H1 (cell line): ENCODE data around the gene MFSD2B. TPM values are rescaled to one million over a fixed set of nuclear protein-coding genes. Genes with fewer than 3 reads are reported as not detected.

Experiments used
- CTCF ChIA-PET: fragments of 300-600 bp; sonication (Branson Sonifier 250); formaldehyde crosslinking; loops from one replicate; lab custom pipeline; 2021; ENCODE audit not compliant: partially characterized antibody; lab: Charles Lee
- POLR2A ChIA-PET: fragments of 300-600 bp; sonication (Branson Sonifier 250); formaldehyde crosslinking; loops from one replicate; lab custom pipeline; 2021; ENCODE audit warnings: inconsistent platforms; ENCODE audit not compliant: partially characterized antibody; lab: Charles Lee
- DNase-seq, 2 experiments: peaks; one replicate each; pipeline versions ENCODE4 v3.0.0 to v3.0.0-alpha.2; 2010 to 2022; ENCODE audit warnings: low spot score in 2 of 2, low read depth in 1 of 2, mixed read lengths in 1 of 2
- FAIRE-seq: peaks from 2 replicates; lab custom pipeline; 2011; peaks lifted over from hg19 to GRCh38; lab: Jason Lieb, UNC
- H2AFZ ChIP-seq: 2 replicates; pipeline ENCODE4 v1.8.1; 2012; ENCODE audit warnings: low read length, inconsistent platforms
- H2AK5ac ChIP-seq: 2 replicates; pipeline ENCODE4 v1.6.1; 2013; ENCODE audit warnings: low read depth, low read length
- H2BK120ac ChIP-seq: replicated peaks from 2 replicates; pipeline ENCODE3; 2013; ENCODE audit warnings: low read depth, low read length, inconsistent platforms
- H2BK12ac ChIP-seq: 2 replicates; pipeline ENCODE4 v1.6.1; 2013; ENCODE audit warnings: low read depth, low read length
- H2BK15ac ChIP-seq: 2 replicates; pipeline ENCODE4 v1.6.1; 2013; ENCODE audit warnings: low read length
- H2BK20ac ChIP-seq: 2 replicates; pipeline ENCODE4 v1.6.1; 2013; ENCODE audit warnings: low read length
- H2BK5ac ChIP-seq: 2 replicates; pipeline ENCODE4 v1.6.1; 2013; ENCODE audit warnings: low read depth, low read length
- H3K14ac ChIP-seq: 2 replicates; pipeline ENCODE4 v1.6.1; 2013; ENCODE audit warnings: inconsistent platforms; ENCODE audit not compliant: insufficient read length
- H3K18ac ChIP-seq: 2 replicates; pipeline ENCODE4 v1.6.1; 2013; ENCODE audit warnings: low read length; ENCODE audit errors: extremely low read depth
- H3K23ac ChIP-seq: 2 replicates; pipeline ENCODE4 v1.6.1; 2013; ENCODE audit warnings: inconsistent platforms; ENCODE audit not compliant: insufficient read length
- H3K23me2 ChIP-seq: 2 replicates; pipeline ENCODE4 v1.6.1; 2013; ENCODE audit warnings: low read depth, low read length
- H3K27ac ChIP-seq: 2 replicates; pipeline ENCODE4 v1.6.1; 2011; ENCODE audit warnings: low read depth, low read length, inconsistent platforms
- H3K27me3 ChIP-seq, 4 experiments: replicated peaks in 1 of 4; 1 replicate in 1 of 4; 2 replicates in 3 of 4; pipeline versions ENCODE4 v1.6.1 to v1.8.1; 2011 to 2013; ENCODE audit warnings: low read length in 3 of 4, mild to moderate bottlenecking in 3 of 4, inconsistent platforms in 2 of 4, mixed read lengths in 2 of 4, moderate library complexity in 1 of 4; ENCODE audit not compliant: control insufficient read depth in 3 of 4, insufficient read depth in 3 of 4; ENCODE audit errors: extremely low read depth in 1 of 4
- H3K36me3 ChIP-seq, 4 experiments: 2 replicates each; pipeline versions ENCODE4 v1.6.1 to v1.8.1; 2011 to 2013; ENCODE audit warnings: mild to moderate bottlenecking in 4 of 4, low read length in 3 of 4, moderate library complexity in 2 of 4, control low read depth in 1 of 4, inconsistent platforms in 1 of 4; ENCODE audit not compliant: insufficient read depth in 4 of 4, control insufficient read depth in 2 of 4
- H3K4ac ChIP-seq: replicated peaks from 2 replicates; pipeline ENCODE3; 2013; ENCODE audit warnings: low read length, low read depth, mixed read lengths, inconsistent platforms; ENCODE audit not compliant: insufficient read length
- H3K4me1 ChIP-seq, 4 experiments: replicated peaks in 1 of 4; 1 replicate in 1 of 4; 2 replicates in 3 of 4; pipeline versions ENCODE4 v1.6.1 to v1.8.1; 2011 to 2013; ENCODE audit warnings: low read length in 3 of 4, inconsistent platforms in 2 of 4, mixed read lengths in 1 of 4; ENCODE audit not compliant: insufficient read depth in 4 of 4, control insufficient read depth in 3 of 4
- H3K4me2 ChIP-seq, 2 experiments: 2 replicates each; pipeline versions ENCODE4 v1.6.1 to v1.8.1; 2011 to 2013; ENCODE audit warnings: low read depth in 2 of 2, low read length in 2 of 2, control low read depth in 1 of 2, inconsistent platforms in 1 of 2, mild to moderate bottlenecking in 1 of 2; ENCODE audit not compliant: insufficient read depth in 1 of 2
- H3K4me3 ChIP-seq, 4 experiments: fragments of 200-600, 300-600 bp in 1 of 4; sonication (generic), shearing (Covaris generic), sonication (Bioruptor Twin) in 1 of 4; 2 replicates each; pipeline versions ENCODE4 v1.5.1 to v1.8.1; 2011 to 2016; ENCODE audit warnings: low read length in 4 of 4, low read depth in 3 of 4, control low read depth in 2 of 4, inconsistent platforms in 2 of 4, mild to moderate bottlenecking in 2 of 4, mixed read lengths in 1 of 4, moderate library complexity in 1 of 4; ENCODE audit not compliant: insufficient read depth in 2 of 4; ENCODE audit errors: extremely low read depth in 1 of 4
- H3K56ac ChIP-seq: replicated peaks from 2 replicates; pipeline ENCODE3; 2013; ENCODE audit warnings: low read depth, mild to moderate bottlenecking, mixed read lengths, low read length, inconsistent platforms; ENCODE audit not compliant: insufficient read length
- H3K79me1 ChIP-seq: 2 replicates; pipeline ENCODE4 v1.6.1; 2013; ENCODE audit warnings: low read depth, low read length, control low read depth
- H3K79me2 ChIP-seq, 2 experiments: 2 replicates each; pipeline versions ENCODE4 v1.6.1 to v1.8.1; 2012 to 2013; ENCODE audit warnings: low read length in 2 of 2, mild to moderate bottlenecking in 2 of 2, inconsistent platforms in 1 of 2; ENCODE audit not compliant: insufficient read depth in 2 of 2, control insufficient read depth in 1 of 2
- H3K9ac ChIP-seq, 4 experiments: replicated peaks in 1 of 4; 1 replicate in 1 of 4; 2 replicates in 3 of 4; pipeline versions ENCODE4 v1.6.1 to v1.8.1; 2011 to 2013; ENCODE audit warnings: low read depth in 3 of 4, low read length in 3 of 4, control low read depth in 2 of 4, mild to moderate bottlenecking in 2 of 4, moderate library complexity in 2 of 4, inconsistent platforms in 1 of 4; ENCODE audit errors: extremely low read depth in 1 of 4
- H3K9me3 ChIP-seq, 2 experiments: 2 replicates each; pipeline versions ENCODE4 v1.6.1 to v1.8.1; 2012 to 2013; ENCODE audit warnings: mild to moderate bottlenecking in 2 of 2, moderate library complexity in 2 of 2, control low read depth in 1 of 2, inconsistent platforms in 1 of 2, low read depth in 1 of 2, low read length in 1 of 2, mixed read lengths in 1 of 2; ENCODE audit not compliant: insufficient read depth in 2 of 2
- H4K20me1 ChIP-seq, 2 experiments: replicated peaks in 1 of 2; 2 replicates each; pipeline versions ENCODE3 to v1.8.1; 2011 to 2013; ENCODE audit warnings: inconsistent platforms in 2 of 2, low read length in 2 of 2, mild to moderate bottlenecking in 1 of 2; ENCODE audit not compliant: insufficient read depth in 2 of 2, control insufficient read depth in 1 of 2
- H4K5ac ChIP-seq: 2 replicates; pipeline ENCODE4 v1.6.1; 2013; ENCODE audit warnings: low read length, low read depth, mixed read lengths, inconsistent platforms; ENCODE audit not compliant: insufficient read length
- H4K8ac ChIP-seq: 2 replicates; pipeline ENCODE4 v1.8.0; 2013; ENCODE audit warnings: mild to moderate bottlenecking, moderate library complexity, low read length, inconsistent platforms; ENCODE audit not compliant: insufficient read depth; ENCODE audit errors: extremely low read depth
- H4K91ac ChIP-seq: replicated peaks from 2 replicates; pipeline ENCODE3; 2013; ENCODE audit warnings: low read length, mixed read lengths, inconsistent platforms; ENCODE audit not compliant: insufficient read length
- CHD2 ChIP-seq: IDR thresholded peaks from 2 replicates; pipeline ENCODE4 v1.6.1; 2012; ENCODE audit warnings: low read length, improper control_type of control experiment
- MAFK ChIP-seq: IDR thresholded peaks from 2 replicates; pipeline ENCODE4 v1.6.1; 2012; ENCODE audit warnings: low read depth, mild to moderate bottlenecking, improper control_type of control experiment, low read length
- POLR2A ChIP-seq, 2 experiments: IDR thresholded peaks; 1 replicate in 1 of 2; 2 replicates in 1 of 2; pipeline ENCODE4 v1.6.1; 2011; ENCODE audit warnings: low read depth in 2 of 2, low read length in 2 of 2, mild to moderate bottlenecking in 2 of 2; ENCODE audit errors: control extremely low read depth in 1 of 2
- RAD21 ChIP-seq, 2 experiments: IDR thresholded peaks in 1 of 2; conservative IDR thresholded peaks in 1 of 2; 2 replicates each; pipeline ENCODE4 v1.6.1; 2011; ENCODE audit warnings: low read depth in 2 of 2, low read length in 2 of 2, improper control_type of control experiment in 1 of 2, inconsistent platforms in 1 of 2, mild to moderate bottlenecking in 1 of 2, moderate library complexity in 1 of 2
- RFX5 ChIP-seq: IDR thresholded peaks from 2 replicates; pipeline ENCODE4 v1.6.1; 2011; ENCODE audit warnings: low read depth, low read length, improper control_type of control experiment, borderline replicate concordance
- SUZ12 ChIP-seq: fragments of 200-600 bp; sonication (generic); IDR thresholded peaks from 2 replicates; pipeline ENCODE4 v1.6.1; 2012; ENCODE audit warnings: mild to moderate bottlenecking, inconsistent platforms, low read length, moderate library complexity, mixed read lengths
- WGBS, 2 experiments: shearing (Covaris generic) in 1 of 2; methylation state at CpG; one replicate each; pipeline versions ENCODE4 v1.1.6 to v1.1.7; 2013 to 2015; ENCODE audit warnings: low lambda C conversion rate in 2 of 2, mixed read lengths in 2 of 2, inconsistent platforms in 1 of 2, low coverage in 1 of 2, missing lambda C conversion rate in 1 of 2; ENCODE audit not compliant: insufficient replicate concordance in 2 of 2, insufficient coverage in 1 of 2, insufficient read length in 1 of 2; ENCODE audit errors: extremely low coverage in 1 of 2, missing lambda C conversion rate in 1 of 2; 5-methylcytosine and 5-hydroxymethylcytosine counted together
- polyA plus RNA-seq, 7 experiments: library from polyadenylated mRNA; depleted of rRNA in 3 of 7; stranded (reverse) in 5 of 7; unstranded in 2 of 7; fragments of >200 nt in 5 of 7; fragments of 200-250 nt in 2 of 7; gene quantifications; 1 replicate in 5 of 7; 2 replicates in 1 of 7; 4 replicates in 1 of 7; pipeline versions ENCODE4 v1.2.1 to v1.2.3, GENCODE V29; 2011 to 2013; ENCODE audit warnings: missing spikeins in 2 of 7, mixed read lengths in 2 of 7
- total RNA-seq: library from RNA; stranded (reverse); fragmentation: NEBNext Ultra II Directional; extraction: Animal tissue kit (Norgen Biotek cat#: 25700); gene quantifications from 2 replicates; pipeline ENCODE4 v1.2.1, GENCODE V29; 2021
- TF ChIP-seq, protein P1 (sequence below): IDR thresholded peaks from 2 replicates; pipeline ENCODE4 v1.6.1; 2012; ENCODE audit warnings: inconsistent platforms

Gene MFSD2B
- total and polyA plus RNA-seq, 2 of the 8 experiments (the other 6 are each of a cell fraction or from before 2014, with no cell fraction given): 0.33 to 0.48 TPM

DNA sequence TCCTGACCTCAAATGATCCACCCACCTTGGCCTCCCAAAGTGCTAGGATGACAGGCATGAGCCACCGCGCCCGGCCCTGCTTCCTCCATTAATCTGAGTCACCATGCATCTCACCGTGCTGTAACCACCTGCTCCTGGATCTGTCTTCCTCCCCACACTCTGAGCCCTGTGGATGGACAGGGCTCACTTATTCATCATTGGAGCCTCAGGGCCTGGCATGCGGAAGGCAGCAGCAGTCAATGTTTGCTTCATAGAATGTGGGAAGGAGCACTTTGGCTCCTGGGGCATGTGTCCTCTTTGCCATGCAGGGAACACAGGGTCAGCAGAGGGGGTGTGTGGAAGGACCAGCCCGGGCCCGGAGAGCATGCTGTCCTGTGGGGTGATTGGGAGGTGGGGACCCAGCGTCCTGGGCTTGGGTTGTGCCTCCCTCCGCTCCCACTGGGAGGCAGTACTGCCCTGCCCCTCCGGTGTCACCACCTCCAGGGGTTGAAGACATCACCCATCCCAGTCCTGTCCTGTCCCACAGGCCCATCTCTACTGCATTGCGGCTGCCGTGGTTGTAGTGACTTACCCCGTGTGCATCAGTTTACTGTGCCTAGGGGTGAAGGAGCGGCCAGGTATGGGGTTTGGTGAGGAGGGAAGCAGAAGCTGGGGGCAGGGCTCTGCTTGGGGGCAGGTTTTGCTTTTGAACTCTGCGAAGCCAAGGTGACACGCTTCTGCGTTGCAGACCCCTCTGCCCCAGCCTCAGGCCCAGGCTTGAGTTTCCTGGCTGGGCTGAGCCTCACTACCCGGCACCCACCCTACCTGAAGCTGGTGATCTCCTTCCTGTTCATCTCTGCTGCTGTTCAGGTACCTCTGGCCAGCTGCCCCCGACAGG lies 11.5 kb downstream of the MFSD2B start:
- H2BK15ac ChIP-seq: peak overlapping the region; percentile 46; the same call in 1 of the 2 replicates
- WGBS, 2 experiments: 78% methylated on average over 19 of the region's 19 CpGs; no CpG with 5 or more reads in 1 of the 2 experiments
- peak overlapping the region; percentile 48; the same call in 1 of the 2 replicates for H3K18ac ChIP-seq
- H4K20me1 ChIP-seq: no peaks in the 10 kb centered on the region
- H2AK5ac ChIP-seq: no peak overlapping the region
- H3K14ac ChIP-seq: no peak overlapping the region
- H3K4me3 ChIP-seq: no peak overlapping the region
- 0 out of 2 replicates have a peak overlapping the region, but pooled peaks have one; percentile 22 for H4K8ac ChIP-seq
- H3K79me1 ChIP-seq: peaks cover 6% of the 10 kb centered on the region; the same call in 1 of the 2 replicates
- DNase-seq (peak; percentile 43 to 83), FAIRE-seq (no peak)
- H3K4me1 ChIP-seq: peaks cover 11 to 38% (median 18%) of the 10 kb centered on the region in 4 experiments
- no peak overlapping the region for H3K9ac ChIP-seq
- ChIA-PET POLR2A (interaction anchor here (1.1 to 2.1 kb wide), 5 partner anchors 12 to 95 kb away, joined by 3 to 8 read pairs (median 4); partner anchors contain the start of gene ATAD2B), CTCF (interaction anchor here (0.5 to 3.4 kb wide), 19 partner anchors 9 to 197 kb away, joined by 3 to 31 read pairs (median 4); partner anchors contain the start of genes MFSD2B and TP53I3)
- H4K5ac ChIP-seq: no peak overlapping the region
- no peak overlapping the region for H2AFZ ChIP-seq
- 0 out of 2 replicates have a peak overlapping the region, but pooled peaks have one; percentile 37 for H2BK20ac ChIP-seq
- H3K36me3 ChIP-seq: peaks cover 0 to 14% (median 3%) of the 10 kb centered on the region in 4 experiments; a peak in 3 of 8 replicates
- H3K56ac ChIP-seq: no peak overlapping the region
- peak overlapping the region; percentile 67 for H2BK5ac ChIP-seq
- no peaks in the 10 kb centered on the region for H3K9me3 ChIP-seq
- H3K27me3 ChIP-seq: no peaks in the 10 kb centered on the region
- peaks cover 0 to 5% of the 10 kb centered on the region in 2 experiments; a peak in 1 of 4 replicates for H3K79me2 ChIP-seq
- H3K23ac ChIP-seq: no peak overlapping the region
- no peak overlapping the region for H3K4ac ChIP-seq
- H3K23me2 ChIP-seq: no peaks in the 10 kb centered on the region
- no peak overlapping the region for H3K27ac ChIP-seq
- H2BK12ac ChIP-seq: peak overlapping the region; percentile 44; the same call in 1 of the 2 replicates
- no peak overlapping the region for H4K91ac ChIP-seq
- H3K4me2 ChIP-seq: no peak overlapping the region
- H2BK120ac ChIP-seq: no peak overlapping the region
- TF ChIP-seq SUZ12 (no peak), RFX5 (no peak), RAD21 (IDR thresholded peaks at IDR 0.05 in 1 of 2, conservative IDR thresholded peaks at IDR 0.05 in 1 of 2; ENCODE audit: low read depth in 2 of 2, low read length in 2 of 2) (peak; percentile 93 to 95), MAFK (no peak), CHD2 (no peak), POLR2A (IDR thresholded peaks at IDR 0.05; ENCODE audit: control extremely low read depth in 1 of 2, low read depth in 2 of 2, low read length in 2 of 2) (peak in 1 of 2 experiments; percentile 18; a peak in 1 of 3 replicates)
- TF ChIP-seq, protein P1, sequence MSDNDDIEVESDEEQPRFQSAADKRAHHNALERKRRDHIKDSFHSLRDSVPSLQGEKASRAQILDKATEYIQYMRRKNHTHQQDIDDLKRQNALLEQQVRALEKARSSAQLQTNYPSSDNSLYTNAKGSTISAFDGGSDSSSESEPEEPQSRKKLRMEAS: peak; percentile 48; the same call in 1 of the 2 replicates
